ENCODE data around the gene ZNF581.

ZNF581 gene

DNA sequence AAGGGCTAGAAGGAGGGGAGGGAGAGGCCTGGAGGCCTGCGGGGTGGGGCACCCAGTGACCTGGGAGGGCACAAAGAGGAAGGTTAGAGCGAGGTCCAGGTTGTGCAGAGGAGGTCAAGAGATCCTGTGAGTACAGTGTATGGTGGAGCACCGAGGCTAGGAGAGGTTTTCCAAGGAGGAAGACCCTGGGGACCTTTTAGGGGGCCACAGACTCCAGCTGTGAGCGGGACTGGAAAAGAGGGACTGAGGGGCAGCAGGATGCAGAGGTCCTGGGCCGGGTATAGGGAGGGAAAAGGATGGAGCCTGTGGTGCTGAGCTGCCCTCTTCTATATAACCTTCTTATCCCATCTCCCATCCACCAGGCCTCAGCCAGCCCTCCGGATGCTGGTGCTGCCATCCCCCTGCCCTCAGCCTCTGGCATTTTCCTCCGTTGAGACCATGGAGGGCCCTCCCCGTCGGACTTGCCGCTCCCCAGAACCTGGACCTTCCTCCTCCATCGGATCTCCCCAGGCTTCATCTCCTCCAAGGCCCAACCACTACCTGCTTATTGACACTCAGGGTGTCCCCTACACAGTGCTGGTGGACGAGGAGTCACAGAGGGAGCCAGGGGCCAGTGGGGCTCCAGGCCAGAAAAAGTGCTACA, 863 bp downstream of the ZNF581 start:
- TF ChIP-seq, protein P1, sequence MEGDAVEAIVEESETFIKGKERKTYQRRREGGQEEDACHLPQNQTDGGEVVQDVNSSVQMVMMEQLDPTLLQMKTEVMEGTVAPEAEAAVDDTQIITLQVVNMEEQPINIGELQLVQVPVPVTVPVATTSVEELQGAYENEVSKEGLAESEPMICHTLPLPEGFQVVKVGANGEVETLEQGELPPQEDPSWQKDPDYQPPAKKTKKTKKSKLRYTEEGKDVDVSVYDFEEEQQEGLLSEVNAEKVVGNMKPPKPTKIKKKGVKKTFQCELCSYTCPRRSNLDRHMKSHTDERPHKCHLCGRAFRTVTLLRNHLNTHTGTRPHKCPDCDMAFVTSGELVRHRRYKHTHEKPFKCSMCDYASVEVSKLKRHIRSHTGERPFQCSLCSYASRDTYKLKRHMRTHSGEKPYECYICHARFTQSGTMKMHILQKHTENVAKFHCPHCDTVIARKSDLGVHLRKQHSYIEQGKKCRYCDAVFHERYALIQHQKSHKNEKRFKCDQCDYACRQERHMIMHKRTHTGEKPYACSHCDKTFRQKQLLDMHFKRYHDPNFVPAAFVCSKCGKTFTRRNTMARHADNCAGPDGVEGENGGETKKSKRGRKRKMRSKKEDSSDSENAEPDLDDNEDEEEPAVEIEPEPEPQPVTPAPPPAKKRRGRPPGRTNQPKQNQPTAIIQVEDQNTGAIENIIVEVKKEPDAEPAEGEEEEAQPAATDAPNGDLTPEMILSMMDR (IDR thresholded peaks at IDR 0.05; ENCODE audit: control insufficient read depth, extremely low read depth, insufficient read depth) = no peak
- no peak for DNase-seq (ENCODE audit: low read depth)
- H3K4me3 ChIP-seq (ENCODE audit: low read depth, low read length) = peak overlapping the region; percentile 95

DNA sequence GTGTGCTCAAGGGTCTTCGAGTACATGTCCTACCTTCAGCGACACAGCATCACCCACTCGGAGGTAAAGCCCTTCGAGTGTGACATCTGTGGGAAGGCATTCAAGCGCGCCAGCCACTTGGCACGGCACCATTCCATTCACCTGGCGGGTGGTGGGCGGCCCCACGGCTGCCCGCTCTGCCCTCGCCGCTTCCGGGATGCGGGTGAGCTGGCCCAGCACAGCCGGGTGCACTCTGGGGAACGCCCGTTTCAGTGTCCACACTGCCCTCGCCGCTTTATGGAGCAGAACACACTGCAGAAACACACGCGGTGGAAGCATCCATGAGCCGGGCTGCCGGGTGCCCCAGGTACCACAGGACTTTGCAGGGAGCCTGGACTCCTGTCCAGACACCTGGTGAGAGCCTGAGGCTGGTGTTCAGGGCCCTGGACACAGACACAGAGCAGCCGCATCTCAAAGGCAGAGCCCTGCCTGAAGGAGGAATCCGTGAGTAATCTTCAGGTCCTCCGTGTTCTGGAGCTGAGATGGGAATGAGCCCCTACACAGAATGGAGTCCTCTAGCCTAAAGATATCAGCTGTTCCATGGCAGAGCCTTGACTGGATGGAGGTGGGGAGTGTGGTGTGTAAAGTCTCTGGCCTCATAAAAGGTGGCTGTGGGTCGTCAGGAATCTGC, 1.5 kb downstream of the ZNF581 start:
- no peak for DNase-seq (ENCODE audit: low read depth)
- H3K4me3 ChIP-seq (ENCODE audit: low read depth, low read length) = peak overlapping the region; percentile 95
- TF ChIP-seq, protein P1 (IDR thresholded peaks at IDR 0.05; ENCODE audit: control insufficient read depth, extremely low read depth, insufficient read depth) = no peak

DNA sequence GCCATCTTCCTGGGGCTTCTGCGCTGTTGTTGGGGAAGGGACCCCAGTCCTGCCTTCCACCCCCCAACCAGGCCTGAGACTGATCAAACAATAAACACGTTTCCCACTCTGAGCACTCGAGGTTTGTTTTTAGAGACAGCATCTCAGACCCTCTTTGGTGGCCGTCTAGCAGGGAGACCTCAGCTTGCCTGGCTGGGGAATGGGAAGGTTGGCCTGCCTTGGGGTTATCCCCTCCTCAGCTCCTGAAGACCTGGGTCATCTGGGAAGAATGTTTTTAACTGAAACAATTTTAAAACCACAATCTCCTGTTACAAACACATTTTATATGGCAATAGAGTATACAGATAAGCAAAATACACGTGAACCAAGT, 2.0 kb downstream of the ZNF581 start:
- TF ChIP-seq, protein P1 (IDR thresholded peaks at IDR 0.05; ENCODE audit: control insufficient read depth, extremely low read depth, insufficient read depth) = no peak

DNA sequence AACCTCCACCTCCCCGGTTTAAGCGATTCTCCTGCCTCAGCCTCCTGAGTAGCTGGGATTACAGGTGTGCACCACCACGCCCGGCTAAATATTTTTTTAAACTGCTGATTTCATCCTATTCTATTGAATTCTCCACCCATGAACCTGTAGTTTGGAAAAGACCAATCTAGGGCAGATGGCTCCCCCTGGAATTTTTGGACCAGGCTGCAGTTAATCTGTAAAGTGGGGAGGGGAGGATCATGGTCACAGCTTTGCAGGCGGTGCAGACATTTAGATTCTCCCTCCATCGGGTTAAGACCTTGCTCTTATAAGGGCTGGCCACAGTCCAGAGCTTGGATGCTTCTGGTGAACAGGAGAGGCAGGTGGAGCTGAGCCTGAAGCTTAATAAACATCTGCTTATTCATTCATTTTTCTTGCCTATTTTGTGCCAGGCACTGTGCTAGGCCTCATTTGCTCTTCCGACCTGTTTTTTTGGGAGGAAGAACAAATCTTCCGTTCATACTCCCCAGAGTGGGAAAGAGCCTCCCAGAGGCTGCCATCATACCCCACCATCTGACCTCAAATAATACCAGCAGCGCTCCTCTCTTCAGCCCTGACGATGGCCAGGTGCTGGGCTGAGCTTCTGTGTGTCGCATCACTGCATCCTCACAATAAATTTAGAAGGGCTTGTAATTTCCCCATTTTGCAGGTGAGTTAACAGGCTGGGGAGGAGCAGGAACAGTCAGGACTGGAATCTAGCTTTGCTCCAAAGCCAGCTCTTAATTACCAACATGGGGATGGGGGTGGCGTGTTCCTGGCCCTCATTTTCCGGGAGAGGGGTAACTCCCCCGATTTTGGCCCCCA, 3.7 kb downstream of the ZNF581 start:
- DNase-seq (ENCODE audit: low read depth) = no peak
- peak overlapping the region; percentile 84 for H3K4me3 ChIP-seq (ENCODE audit: low read depth, low read length)
- TF ChIP-seq, protein P1 (IDR thresholded peaks at IDR 0.05; ENCODE audit: control insufficient read depth, extremely low read depth, insufficient read depth) = no peak

More for the DNA sequence above, 2.0 kb downstream of the ZNF581 start:
- no peak overlapping the region for H3K4me3 ChIP-seq (ENCODE audit: low read depth, low read length)
- no peak for DNase-seq (ENCODE audit: low read depth)

DNA sequence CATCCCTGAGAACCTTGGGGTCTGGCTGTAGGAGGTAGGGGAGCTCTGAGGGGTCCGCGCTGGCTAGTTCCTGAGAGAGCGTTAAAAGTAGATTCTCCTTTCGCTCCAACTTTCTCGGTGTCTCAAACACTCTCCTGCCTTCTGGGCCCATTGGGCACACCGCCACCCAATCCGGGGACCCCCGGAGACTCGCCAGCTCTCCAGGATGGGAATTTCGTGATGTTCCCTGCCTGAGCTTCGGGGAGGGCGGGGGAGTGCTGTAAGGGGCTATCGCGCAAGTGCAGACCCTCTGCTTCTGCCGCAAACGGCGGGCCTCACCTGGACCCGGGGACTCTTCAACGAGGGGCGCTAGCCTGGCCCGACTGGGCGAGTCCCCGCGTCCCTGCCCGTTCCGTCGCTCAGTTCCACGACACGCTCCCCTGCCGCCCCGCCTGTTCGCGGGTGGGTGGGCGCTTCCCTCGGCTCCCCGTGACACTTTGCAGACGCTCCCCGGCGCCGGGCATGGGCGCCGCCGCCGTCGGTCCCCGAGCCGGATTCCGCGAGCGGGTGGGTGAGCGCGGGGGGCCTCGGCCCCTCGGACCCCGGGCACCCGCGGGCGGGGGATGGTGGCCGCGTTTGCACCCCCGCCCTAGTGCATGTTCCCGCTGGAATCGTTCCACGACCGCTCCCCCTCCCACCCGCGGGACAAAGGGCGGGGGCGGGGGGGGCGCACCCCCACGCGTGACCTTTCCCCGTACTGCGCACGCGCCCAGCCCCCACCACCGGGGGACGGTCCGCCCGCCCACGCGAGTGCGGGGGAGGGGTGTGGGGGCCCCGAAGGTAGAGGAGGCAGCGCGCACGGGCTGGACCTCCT, 4.5 kb downstream of the ZNF581 start, which contains the start of gene CCDC106:
TSS of gene CCDC106 (plus strand) at position 481 of the 853 bp plus-strand sequence. CDS start 835 bp downstream, outside the sequence.
- peak within 1 kb of the TSS; percentile 84 for H3K4me3 ChIP-seq (ENCODE audit: low read depth, low read length)
- no peak for DNase-seq (ENCODE audit: low read depth)
- TF ChIP-seq, protein P1 (IDR thresholded peaks at IDR 0.05; ENCODE audit: control insufficient read depth, extremely low read depth, insufficient read depth) = no peak

DNA sequence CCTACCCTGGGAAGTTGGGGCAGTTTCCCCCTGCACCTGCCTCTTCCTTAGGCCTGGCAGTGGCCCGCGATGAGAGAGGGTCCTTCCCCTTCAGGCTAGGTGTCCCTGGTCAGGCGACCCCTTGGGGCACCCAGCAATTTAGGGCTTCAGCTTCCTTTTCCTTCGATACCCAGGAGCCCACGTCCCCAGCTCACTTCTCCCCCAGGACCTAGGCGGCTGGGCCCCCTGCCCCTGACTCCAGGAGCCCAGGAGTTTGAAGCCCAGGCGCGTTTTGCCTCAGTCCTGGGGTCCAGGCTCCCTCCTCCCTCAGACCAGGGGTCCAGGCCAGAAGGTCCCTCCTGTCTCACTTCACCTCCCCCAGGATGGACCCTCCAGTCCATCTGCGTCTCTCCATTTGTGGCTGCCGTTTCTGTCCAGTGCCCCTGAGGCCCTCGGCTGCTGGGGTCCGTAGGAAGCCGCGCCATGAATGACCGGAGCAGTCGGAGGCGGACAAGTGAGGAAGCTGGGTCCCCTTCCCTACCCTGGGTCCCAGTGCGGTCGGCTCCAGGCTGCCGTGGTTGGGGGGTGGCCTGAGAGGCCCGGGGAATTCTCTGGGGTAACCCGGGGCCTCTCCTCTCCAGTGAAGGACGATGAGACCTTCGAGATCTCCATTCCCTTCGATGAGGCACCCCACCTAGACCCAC, 5.3 kb downstream of the ZNF581 start:
- H3K4me3 ChIP-seq (ENCODE audit: low read depth, low read length) = peak overlapping the region; percentile 84
- TF ChIP-seq, protein P1 (IDR thresholded peaks at IDR 0.05; ENCODE audit: control insufficient read depth, extremely low read depth, insufficient read depth) = no peak
- no peak for DNase-seq (ENCODE audit: low read depth)
